DMS53 (cell line): Measurements from ENCODE around the gene RAB5B.

Experiments used
- DNase-seq: peaks from one replicate; lab custom pipeline; 2025; lab: John Stamatoyannopoulos, UW

Gene RAB5B

DNA sequence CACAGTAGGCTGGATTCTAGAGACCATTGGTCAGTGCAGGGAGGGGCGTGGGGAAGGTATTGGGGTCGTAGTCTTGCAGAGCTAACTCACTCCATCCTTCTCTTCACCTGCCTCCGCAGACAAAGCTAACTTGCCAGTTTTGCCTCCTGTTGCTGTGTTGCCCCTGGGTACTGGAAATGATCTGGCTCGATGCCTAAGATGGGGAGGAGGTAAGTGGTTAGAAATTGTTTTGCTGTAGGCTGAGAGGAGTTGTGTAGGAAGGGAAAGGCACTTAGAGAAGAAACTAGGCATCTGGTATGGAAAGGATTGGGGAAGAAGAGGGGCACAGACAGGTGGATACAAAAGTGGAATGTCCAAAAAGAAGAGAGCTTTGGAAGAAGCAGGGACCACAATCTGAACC, 31.8 kb upstream of the RAB5B start:
- no peak for DNase-seq

DNA sequence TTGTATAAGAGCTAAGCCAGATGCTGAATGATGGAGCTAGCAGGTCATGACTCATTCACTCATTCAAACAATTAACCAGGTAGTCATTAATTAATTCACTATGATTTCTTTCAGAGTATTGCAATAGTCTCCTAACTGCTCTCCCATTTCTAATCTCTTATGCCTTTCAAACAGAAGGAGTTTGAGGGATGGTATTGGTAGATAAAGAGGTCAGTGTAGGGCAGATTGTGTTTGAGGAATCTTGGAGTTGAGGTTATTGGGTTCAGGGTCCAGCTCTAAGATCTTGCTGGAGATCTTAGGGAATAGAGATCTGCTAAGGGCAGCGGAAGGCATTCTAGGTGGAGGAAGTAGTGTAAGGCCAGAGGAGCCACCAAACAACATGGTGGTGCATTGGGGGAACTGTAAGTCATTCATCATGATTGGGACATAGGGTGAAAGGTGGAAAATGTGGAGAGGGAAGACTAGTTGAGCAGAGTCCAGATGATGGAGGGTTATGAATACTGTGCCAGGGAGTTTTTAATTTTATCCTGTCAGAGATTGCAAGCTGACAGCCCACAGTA, 31.2 kb upstream of the RAB5B start:
- DNase-seq = no peak

- no peak for DNase-seq
Observed at GRCh38 chr12:55946553-55946952, 27.3 kb upstream of the RAB5B start.

DNA sequence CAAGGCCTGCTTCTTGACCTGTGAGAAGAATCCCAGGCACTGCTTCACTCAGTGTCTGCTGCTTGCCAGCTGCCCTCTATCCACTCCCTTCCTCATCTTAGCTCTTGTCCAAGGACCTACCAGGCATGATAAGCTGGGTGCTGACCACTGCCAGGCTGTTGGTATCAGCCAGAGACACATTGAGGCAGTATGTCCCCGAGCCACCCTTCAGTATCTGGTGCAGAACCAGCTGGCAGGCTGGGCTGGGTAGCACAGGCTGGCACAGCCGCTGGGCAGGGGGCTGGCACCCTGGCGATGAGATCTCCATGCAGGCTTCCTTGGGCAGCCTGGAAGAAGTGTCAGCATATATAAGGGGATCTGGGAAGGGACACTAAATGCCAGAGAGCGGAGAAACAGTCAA, 18.5 kb upstream of the RAB5B start:
- DNase-seq = no peak

DNA sequence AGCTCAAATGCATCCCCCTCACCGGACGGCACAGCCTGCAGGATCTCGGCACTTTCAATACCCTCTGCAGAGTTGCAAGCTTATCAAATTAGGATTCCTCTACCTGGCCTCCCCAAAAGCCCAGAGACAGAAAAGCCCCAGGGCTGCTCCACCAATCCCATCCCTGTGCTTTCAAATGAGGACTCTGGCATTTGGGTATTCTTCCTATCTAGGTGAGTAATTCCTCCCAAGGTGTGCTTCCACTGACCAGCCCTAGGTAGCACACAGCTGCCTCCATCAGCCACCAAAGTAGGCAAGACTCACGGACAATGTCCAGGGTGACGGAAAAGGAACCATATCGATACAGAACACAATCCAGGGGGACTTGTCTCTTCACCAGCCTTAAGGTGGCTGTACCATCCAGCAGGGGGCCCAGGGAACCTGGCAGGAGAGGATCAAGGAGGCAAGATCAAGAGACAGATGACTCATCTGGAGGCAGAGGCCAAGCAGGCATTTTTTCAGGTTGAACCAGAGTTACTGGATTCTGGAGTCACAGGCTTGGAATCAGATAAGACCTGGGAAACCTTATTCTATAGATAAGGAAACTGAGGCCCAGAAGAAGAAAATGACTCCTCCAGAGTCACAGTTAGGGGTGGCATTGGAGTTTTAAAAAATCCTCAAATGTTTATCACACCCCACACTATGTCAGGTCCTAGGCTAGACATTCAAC, 17.9 kb upstream of the RAB5B start:
- DNase-seq = peak; percentile 73

DNA sequence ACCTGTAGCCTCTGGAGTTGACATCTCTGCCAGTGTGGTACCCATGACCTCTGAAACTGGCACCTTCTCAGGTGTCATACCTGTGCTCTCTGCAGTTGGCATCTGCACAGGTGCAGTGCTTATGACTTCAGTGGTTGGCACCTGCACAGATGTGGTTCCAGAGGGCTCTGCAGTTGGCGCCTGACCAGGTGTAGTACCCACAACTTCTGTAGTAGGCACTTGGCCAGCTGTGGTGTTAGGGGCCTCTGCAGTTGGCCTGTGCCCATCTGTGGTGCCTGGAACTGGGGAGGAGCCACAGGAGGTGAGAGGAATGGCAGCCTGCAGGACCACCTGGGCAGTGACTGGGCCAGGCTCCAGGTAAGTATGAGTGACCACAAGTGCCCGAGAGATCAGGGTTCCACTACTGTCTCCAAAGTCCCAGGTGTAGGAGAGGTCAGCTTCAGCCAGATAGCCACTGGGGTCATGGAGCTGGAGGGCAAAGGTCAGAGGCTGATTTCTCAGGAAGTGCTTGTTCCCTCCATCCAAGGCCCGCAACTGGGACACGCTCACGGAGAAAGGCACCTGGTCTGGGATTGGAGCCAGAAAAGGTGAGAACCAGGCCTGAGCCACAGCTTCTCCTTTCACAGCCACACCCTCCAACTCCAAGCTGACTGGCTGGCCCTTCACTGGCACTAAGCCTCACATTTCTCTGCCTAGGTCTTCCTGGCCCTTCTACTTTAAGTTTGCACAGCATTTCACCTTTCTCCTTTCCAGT, 16.6 kb upstream of the RAB5B start:
- DNase-seq = no peak

DNA sequence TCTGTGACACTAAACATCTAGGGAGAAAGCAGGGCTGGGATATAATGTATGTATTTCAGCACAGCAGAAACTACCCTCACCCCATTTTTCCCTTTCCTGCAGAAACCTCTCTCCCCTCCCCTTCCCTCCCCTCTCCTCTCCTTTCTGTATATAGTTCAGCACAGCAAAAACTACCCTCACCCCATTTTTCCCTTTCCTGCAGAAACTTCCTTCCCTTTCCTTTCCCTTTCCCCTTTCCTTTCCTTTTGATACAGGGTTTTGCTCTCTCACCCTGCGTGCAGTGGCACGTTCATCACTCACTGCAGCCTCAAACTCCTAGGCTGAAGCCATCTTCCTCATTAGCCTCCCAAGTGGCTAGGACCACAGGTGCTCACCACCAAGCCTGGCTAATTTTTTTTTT, 10.1 kb upstream of the RAB5B start:
- DNase-seq = no peak

- DNase-seq = no peak
Observed at GRCh38 chr12:55965240-55965639, 8.6 kb upstream of the RAB5B start.

DNA sequence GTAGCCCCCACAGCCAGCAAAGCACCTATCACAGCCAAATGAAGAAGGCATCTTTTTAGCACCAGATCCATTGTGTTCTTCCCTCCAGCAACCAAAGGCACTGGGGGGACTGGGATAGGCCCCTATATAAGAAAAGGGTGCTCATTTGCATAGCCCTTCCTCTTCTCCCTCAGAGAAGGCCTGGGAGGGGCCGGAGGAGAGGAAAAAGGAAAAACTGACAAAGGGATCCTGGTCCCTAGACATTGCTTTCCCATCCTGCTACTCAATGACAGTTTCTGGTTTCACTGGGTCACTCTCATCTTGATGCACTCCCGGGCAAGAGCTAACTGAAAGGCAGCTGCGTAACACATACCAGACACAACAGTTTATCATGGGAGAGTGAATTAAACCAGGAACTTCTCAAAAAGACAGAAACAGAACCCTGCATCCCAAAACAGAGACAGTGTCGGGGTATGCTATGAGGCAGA, 7.9 kb upstream of the RAB5B start, which contains the start of gene PMEL:
PMEL (minus strand) TSS at position 102 of the 467 bp plus-strand sequence; CDS start at position 71, 31 bp downstream.
- peak; percentile 64 for DNase-seq

- peak; percentile 91 for DNase-seq
Observed at GRCh38 chr12:55966408-55967281, 7.2 kb upstream of the RAB5B start, which contains the start of gene CDK2. TSS of gene CDK2 (plus strand) at chr12:55966830. CDS start at chr12:55967009, 179 bp downstream.

GRCh38 chr12:55969356-55969755, 4.5 kb upstream of the RAB5B start:
- DNase-seq = no peak

DNA sequence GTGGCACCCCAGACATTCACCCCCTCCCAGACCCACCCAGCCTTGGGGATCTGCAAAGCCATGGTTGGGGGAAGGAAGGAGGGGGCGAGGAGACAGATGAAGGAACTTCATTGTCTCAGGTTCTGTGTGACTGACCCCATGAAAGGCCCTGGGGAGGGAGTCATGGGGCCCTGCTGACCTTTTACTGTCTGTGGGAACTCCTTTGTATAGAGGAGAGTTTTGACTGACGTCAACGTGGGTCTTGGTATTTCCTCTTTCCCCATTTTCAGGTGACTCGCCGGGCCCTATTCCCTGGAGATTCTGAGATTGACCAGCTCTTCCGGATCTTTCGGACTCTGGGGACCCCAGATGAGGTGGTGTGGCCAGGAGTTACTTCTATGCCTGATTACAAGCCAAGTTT, 3.1 kb upstream of the RAB5B start:
- DNase-seq = no peak

- no peak for DNase-seq
Observed at GRCh38 chr12:55972042-55972441, 1.8 kb upstream of the RAB5B start.

DNA sequence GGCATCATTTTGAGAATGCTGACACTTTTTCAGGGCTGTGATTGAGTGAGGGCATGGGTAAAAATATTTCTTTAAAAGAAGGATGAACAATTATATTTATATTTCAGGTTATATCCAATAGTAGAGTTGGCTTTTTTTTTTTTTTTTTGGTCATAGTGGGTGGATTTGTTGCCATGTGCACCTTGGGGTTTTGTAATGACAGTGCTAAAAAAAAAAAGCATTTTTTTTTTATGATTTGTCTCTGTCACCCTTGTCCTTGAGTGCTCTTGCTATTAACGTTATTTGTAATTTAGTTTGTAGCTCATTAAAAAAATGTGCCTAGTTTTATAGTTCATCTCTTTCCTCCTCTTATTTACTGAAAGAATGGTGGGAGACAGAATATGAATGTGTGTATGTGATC, 1.4 kb upstream of the RAB5B start:
- DNase-seq = no peak

GRCh38 chr12:55972911-55973598, 823 bp upstream of the RAB5B start:
- peak; percentile 72 for DNase-seq

DNA sequence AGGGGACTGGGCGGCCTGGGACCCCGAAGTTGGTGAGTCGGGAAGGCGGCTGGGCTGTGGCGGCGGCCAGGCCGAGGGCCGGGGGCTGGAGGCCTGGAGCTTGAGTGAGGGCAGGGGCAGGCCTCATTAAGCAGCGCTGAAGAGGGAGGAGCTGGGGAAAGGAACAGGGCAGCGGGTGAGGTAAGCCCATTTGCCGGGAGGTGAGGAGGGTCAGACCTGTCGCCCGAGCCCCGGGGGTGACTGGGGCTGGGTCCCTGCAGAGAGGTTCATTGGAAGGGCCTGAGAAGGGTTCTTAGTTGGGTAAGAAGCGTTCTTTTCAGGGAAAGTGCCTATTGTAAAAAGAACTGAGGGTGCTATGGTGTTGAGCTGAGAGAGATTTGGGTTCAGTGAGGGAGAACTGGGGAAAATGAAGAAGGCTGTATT, 441 bp downstream of the RAB5B start:
- peak; percentile 81 for DNase-seq

DNA sequence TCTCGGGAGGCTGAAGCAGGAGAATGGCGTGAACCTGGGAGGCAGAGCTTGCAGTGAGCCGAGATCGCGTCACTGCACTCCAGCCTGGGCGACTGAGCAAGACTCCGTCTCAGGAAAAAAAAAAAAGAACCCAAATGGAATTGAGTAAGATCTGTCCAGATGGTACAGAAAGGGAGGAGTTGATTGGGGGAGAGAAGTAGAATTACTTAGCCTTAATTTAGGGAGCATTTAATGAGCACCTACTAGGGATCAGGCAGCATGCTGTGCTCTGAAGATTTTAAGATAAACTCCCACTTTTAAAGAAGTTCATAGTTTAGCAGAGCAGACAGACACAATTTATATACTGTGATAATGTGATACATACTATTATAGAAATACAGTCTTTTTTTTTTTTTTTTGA, 4.5 kb downstream of the RAB5B start:
- DNase-seq = no peak

DNA sequence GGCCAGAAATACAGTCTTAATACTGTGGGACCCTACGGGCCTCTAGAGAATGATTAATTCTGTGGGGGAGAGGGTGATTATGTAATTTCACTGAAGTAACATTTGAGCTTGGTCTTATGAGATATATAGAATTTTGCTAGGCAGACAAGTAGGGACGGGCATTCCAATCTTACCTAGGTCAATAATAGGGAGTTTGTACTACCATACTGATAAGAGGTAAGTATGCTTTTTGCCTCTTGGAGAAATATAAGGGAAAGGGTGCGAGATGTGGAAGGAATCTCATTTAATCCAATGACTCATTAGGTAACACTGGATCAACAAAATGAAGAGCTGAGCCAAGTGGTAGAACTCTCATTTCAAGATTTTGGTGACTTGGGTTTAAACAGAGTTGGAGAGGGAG, 5.2 kb downstream of the RAB5B start:
- no peak for DNase-seq

- peak; percentile 38 for DNase-seq
Observed at GRCh38 chr12:55981882-55982281, 8.0 kb downstream of the RAB5B start.

GRCh38 chr12:55982319-55982936, 8.6 kb downstream of the RAB5B start:
- peak; percentile 16 for DNase-seq
